Activated effector memory CD4-positive, alpha-beta T cell treated with anti-CD3 and anti-CD28 coated beads, Interleukin-2, amount 50 U/mL, for 16 hours (primary cell): ENCODE results near the gene SLC9C1.

Experiments
- DNase-seq: peaks from one replicate; pipeline ENCODE4 v3.0.0-alpha.2; 2020

The SLC9C1 gene

GRCh38 chr3:112293368-112294321 is at the start of gene SLC9C1:
Gene SLC9C1 (minus strand): TSS chr3:112294216. CDS start chr3:112286791, 7,425 bp downstream.
- no peak for DNase-seq

- no peak for DNase-seq
These were observed 47.4 kb upstream of the SLC9C1 start for GRCh38 chr3:112341386-112341785.

- no peak for DNase-seq
These were observed 45.6 kb upstream of the SLC9C1 start for GRCh38 chr3:112339609-112340008.

GRCh38 chr3:112339134-112339533 is 45.1 kb upstream of the SLC9C1 start:
- no peak for DNase-seq

- no peak for DNase-seq
These were observed 44.7 kb upstream of the SLC9C1 start for GRCh38 chr3:112338727-112339056.

GRCh38 chr3:112338021-112338726 is 44.2 kb upstream of the SLC9C1 start:
- DNase-seq, result no peak

GRCh38 chr3:112335434-112335781 is 41.4 kb upstream of the SLC9C1 start:
- DNase-seq, result no peak

GRCh38 chr3:112334691-112335433 is 40.8 kb upstream of the SLC9C1 start:
- DNase-seq, result no peak

- DNase-seq, result peak; percentile 67
These were observed 39.6 kb upstream of the SLC9C1 start for GRCh38 chr3:112333381-112334317.

- peak; percentile 81 for DNase-seq
These were observed 39.0 kb upstream of the SLC9C1 start, which contains the start of gene CD200 for GRCh38 chr3:112333002-112333380. Gene CD200 (plus strand): TSS chr3:112333156. CDS start chr3:112333213, 57 bp downstream.

- no peak for DNase-seq
These were observed 37.8 kb upstream of the SLC9C1 start for GRCh38 chr3:112331851-112332250.

- no peak for DNase-seq
These were observed 33.4 kb upstream of the SLC9C1 start for GRCh38 chr3:112327371-112327951.

GRCh38 chr3:112321867-112322652 is 28.0 kb upstream of the SLC9C1 start:
- DNase-seq, result no peak

GRCh38 chr3:112320691-112321090 is 26.7 kb upstream of the SLC9C1 start:
- no peak for DNase-seq

- no peak for DNase-seq
These were observed 25.7 kb upstream of the SLC9C1 start for GRCh38 chr3:112319516-112320276.

- no peak for DNase-seq
These were observed 21.8 kb upstream of the SLC9C1 start for GRCh38 chr3:112315791-112316190.

GRCh38 chr3:112314649-112315048 is 20.6 kb upstream of the SLC9C1 start:
- DNase-seq, result no peak

- no peak for DNase-seq
These were observed 14.3 kb upstream of the SLC9C1 start for GRCh38 chr3:112308151-112308911.

GRCh38 chr3:112307557-112307956 is 13.5 kb upstream of the SLC9C1 start:
- DNase-seq, result no peak
